H1 (cell line): ENCODE measurements around the gene PRR35. TPM values are rescaled to one million over a fixed set of nuclear protein-coding genes. Genes with fewer than 3 reads are reported as not detected.

Experiments
- CTCF ChIA-PET: fragments of 300-600 bp; sonication (Branson Sonifier 250); formaldehyde crosslinking; loops from one replicate; lab custom pipeline; 2021; ENCODE audit not compliant: partially characterized antibody; lab: Charles Lee
- POLR2A ChIA-PET: fragments of 300-600 bp; sonication (Branson Sonifier 250); formaldehyde crosslinking; loops from one replicate; lab custom pipeline; 2021; ENCODE audit warnings: inconsistent platforms; ENCODE audit not compliant: partially characterized antibody; lab: Charles Lee
- DNase-seq, 2 experiments: peaks; one replicate each; pipeline versions ENCODE4 v3.0.0 to v3.0.0-alpha.2; 2010 to 2022; ENCODE audit warnings: low spot score in 2 of 2, low read depth in 1 of 2, mixed read lengths in 1 of 2
- FAIRE-seq: peaks from 2 replicates; lab custom pipeline; 2011; peaks lifted over from hg19 to GRCh38; lab: Jason Lieb, UNC
- H2AFZ ChIP-seq: 2 replicates; pipeline ENCODE4 v1.8.1; 2012; ENCODE audit warnings: low read length, inconsistent platforms
- H2AK5ac ChIP-seq: 2 replicates; pipeline ENCODE4 v1.6.1; 2013; ENCODE audit warnings: low read depth, low read length
- H2BK120ac ChIP-seq: replicated peaks from 2 replicates; pipeline ENCODE3; 2013; ENCODE audit warnings: low read depth, low read length, inconsistent platforms
- H2BK12ac ChIP-seq: 2 replicates; pipeline ENCODE4 v1.6.1; 2013; ENCODE audit warnings: low read depth, low read length
- H2BK15ac ChIP-seq: 2 replicates; pipeline ENCODE4 v1.6.1; 2013; ENCODE audit warnings: low read length
- H2BK20ac ChIP-seq: 2 replicates; pipeline ENCODE4 v1.6.1; 2013; ENCODE audit warnings: low read length
- H2BK5ac ChIP-seq: 2 replicates; pipeline ENCODE4 v1.6.1; 2013; ENCODE audit warnings: low read depth, low read length
- H3K14ac ChIP-seq: 2 replicates; pipeline ENCODE4 v1.6.1; 2013; ENCODE audit warnings: inconsistent platforms; ENCODE audit not compliant: insufficient read length
- H3K18ac ChIP-seq: 2 replicates; pipeline ENCODE4 v1.6.1; 2013; ENCODE audit warnings: low read length; ENCODE audit errors: extremely low read depth
- H3K23ac ChIP-seq: 2 replicates; pipeline ENCODE4 v1.6.1; 2013; ENCODE audit warnings: inconsistent platforms; ENCODE audit not compliant: insufficient read length
- H3K23me2 ChIP-seq: 2 replicates; pipeline ENCODE4 v1.6.1; 2013; ENCODE audit warnings: low read depth, low read length
- H3K27ac ChIP-seq: 2 replicates; pipeline ENCODE4 v1.6.1; 2011; ENCODE audit warnings: low read depth, low read length, inconsistent platforms
- H3K27me3 ChIP-seq, 4 experiments: replicated peaks in 1 of 4; 1 replicate in 1 of 4; 2 replicates in 3 of 4; pipeline versions ENCODE4 v1.6.1 to v1.8.1; 2011 to 2013; ENCODE audit warnings: low read length in 3 of 4, mild to moderate bottlenecking in 3 of 4, inconsistent platforms in 2 of 4, mixed read lengths in 2 of 4, moderate library complexity in 1 of 4; ENCODE audit not compliant: control insufficient read depth in 3 of 4, insufficient read depth in 3 of 4; ENCODE audit errors: extremely low read depth in 1 of 4
- H3K36me3 ChIP-seq, 4 experiments: 2 replicates each; pipeline versions ENCODE4 v1.6.1 to v1.8.1; 2011 to 2013; ENCODE audit warnings: mild to moderate bottlenecking in 4 of 4, low read length in 3 of 4, moderate library complexity in 2 of 4, control low read depth in 1 of 4, inconsistent platforms in 1 of 4; ENCODE audit not compliant: insufficient read depth in 4 of 4, control insufficient read depth in 2 of 4
- H3K4ac ChIP-seq: replicated peaks from 2 replicates; pipeline ENCODE3; 2013; ENCODE audit warnings: low read length, low read depth, mixed read lengths, inconsistent platforms; ENCODE audit not compliant: insufficient read length
- H3K4me1 ChIP-seq, 4 experiments: replicated peaks in 1 of 4; 1 replicate in 1 of 4; 2 replicates in 3 of 4; pipeline versions ENCODE4 v1.6.1 to v1.8.1; 2011 to 2013; ENCODE audit warnings: low read length in 3 of 4, inconsistent platforms in 2 of 4, mixed read lengths in 1 of 4; ENCODE audit not compliant: insufficient read depth in 4 of 4, control insufficient read depth in 3 of 4
- H3K4me2 ChIP-seq, 2 experiments: 2 replicates each; pipeline versions ENCODE4 v1.6.1 to v1.8.1; 2011 to 2013; ENCODE audit warnings: low read depth in 2 of 2, low read length in 2 of 2, control low read depth in 1 of 2, inconsistent platforms in 1 of 2, mild to moderate bottlenecking in 1 of 2; ENCODE audit not compliant: insufficient read depth in 1 of 2
- H3K4me3 ChIP-seq, 4 experiments: fragments of 200-600, 300-600 bp in 1 of 4; sonication (generic), shearing (Covaris generic), sonication (Bioruptor Twin) in 1 of 4; 2 replicates each; pipeline versions ENCODE4 v1.5.1 to v1.8.1; 2011 to 2016; ENCODE audit warnings: low read length in 4 of 4, low read depth in 3 of 4, control low read depth in 2 of 4, inconsistent platforms in 2 of 4, mild to moderate bottlenecking in 2 of 4, mixed read lengths in 1 of 4, moderate library complexity in 1 of 4; ENCODE audit not compliant: insufficient read depth in 2 of 4; ENCODE audit errors: extremely low read depth in 1 of 4
- H3K56ac ChIP-seq: replicated peaks from 2 replicates; pipeline ENCODE3; 2013; ENCODE audit warnings: low read depth, mild to moderate bottlenecking, mixed read lengths, low read length, inconsistent platforms; ENCODE audit not compliant: insufficient read length
- H3K79me1 ChIP-seq: 2 replicates; pipeline ENCODE4 v1.6.1; 2013; ENCODE audit warnings: low read depth, low read length, control low read depth
- H3K79me2 ChIP-seq, 2 experiments: 2 replicates each; pipeline versions ENCODE4 v1.6.1 to v1.8.1; 2012 to 2013; ENCODE audit warnings: low read length in 2 of 2, mild to moderate bottlenecking in 2 of 2, inconsistent platforms in 1 of 2; ENCODE audit not compliant: insufficient read depth in 2 of 2, control insufficient read depth in 1 of 2
- H3K9ac ChIP-seq, 4 experiments: replicated peaks in 1 of 4; 1 replicate in 1 of 4; 2 replicates in 3 of 4; pipeline versions ENCODE4 v1.6.1 to v1.8.1; 2011 to 2013; ENCODE audit warnings: low read depth in 3 of 4, low read length in 3 of 4, control low read depth in 2 of 4, mild to moderate bottlenecking in 2 of 4, moderate library complexity in 2 of 4, inconsistent platforms in 1 of 4; ENCODE audit errors: extremely low read depth in 1 of 4
- H3K9me3 ChIP-seq, 2 experiments: 2 replicates each; pipeline versions ENCODE4 v1.6.1 to v1.8.1; 2012 to 2013; ENCODE audit warnings: mild to moderate bottlenecking in 2 of 2, moderate library complexity in 2 of 2, control low read depth in 1 of 2, inconsistent platforms in 1 of 2, low read depth in 1 of 2, low read length in 1 of 2, mixed read lengths in 1 of 2; ENCODE audit not compliant: insufficient read depth in 2 of 2
- H4K20me1 ChIP-seq, 2 experiments: replicated peaks in 1 of 2; 2 replicates each; pipeline versions ENCODE3 to v1.8.1; 2011 to 2013; ENCODE audit warnings: inconsistent platforms in 2 of 2, low read length in 2 of 2, mild to moderate bottlenecking in 1 of 2; ENCODE audit not compliant: insufficient read depth in 2 of 2, control insufficient read depth in 1 of 2
- H4K5ac ChIP-seq: 2 replicates; pipeline ENCODE4 v1.6.1; 2013; ENCODE audit warnings: low read length, low read depth, mixed read lengths, inconsistent platforms; ENCODE audit not compliant: insufficient read length
- H4K8ac ChIP-seq: 2 replicates; pipeline ENCODE4 v1.8.0; 2013; ENCODE audit warnings: mild to moderate bottlenecking, moderate library complexity, low read length, inconsistent platforms; ENCODE audit not compliant: insufficient read depth; ENCODE audit errors: extremely low read depth
- H4K91ac ChIP-seq: replicated peaks from 2 replicates; pipeline ENCODE3; 2013; ENCODE audit warnings: low read length, mixed read lengths, inconsistent platforms; ENCODE audit not compliant: insufficient read length
- ASH2L ChIP-seq: fragments of 200-600, 300-600 bp; sonication (generic); IDR thresholded peaks from one replicate; pipeline ENCODE4 v1.7.1; 2017; ENCODE audit warnings: low read length
- CEBPB ChIP-seq: IDR thresholded peaks from 2 replicates; pipeline ENCODE4 v1.6.1; 2012; ENCODE audit warnings: low read depth, low read length
- GABPA ChIP-seq: IDR thresholded peaks from 2 replicates; pipeline ENCODE4 v1.6.1; 2011; ENCODE audit warnings: mild to moderate bottlenecking, low read length, moderate library complexity, borderline replicate concordance; ENCODE audit not compliant: insufficient read depth
- HDAC6 ChIP-seq: IDR thresholded peaks from one replicate; pipeline ENCODE4 v1.7.1; 2012; ENCODE audit warnings: low read depth, mild to moderate bottlenecking, inconsistent platforms, low read length, moderate library complexity
- SUZ12 ChIP-seq: fragments of 200-600 bp; sonication (generic); IDR thresholded peaks from 2 replicates; pipeline ENCODE4 v1.6.1; 2012; ENCODE audit warnings: mild to moderate bottlenecking, inconsistent platforms, low read length, moderate library complexity, mixed read lengths
- TAF7 ChIP-seq: optimal IDR thresholded peaks from 2 replicates; pipeline ENCODE3; 2011; ENCODE audit warnings: low read depth, mild to moderate bottlenecking, inconsistent platforms, low read length, moderate library complexity, borderline replicate concordance
- WGBS, 2 experiments: shearing (Covaris generic) in 1 of 2; methylation state at CpG; one replicate each; pipeline versions ENCODE4 v1.1.6 to v1.1.7; 2013 to 2015; ENCODE audit warnings: low lambda C conversion rate in 2 of 2, mixed read lengths in 2 of 2, inconsistent platforms in 1 of 2, low coverage in 1 of 2, missing lambda C conversion rate in 1 of 2; ENCODE audit not compliant: insufficient replicate concordance in 2 of 2, insufficient coverage in 1 of 2, insufficient read length in 1 of 2; ENCODE audit errors: extremely low coverage in 1 of 2, missing lambda C conversion rate in 1 of 2; 5-methylcytosine and 5-hydroxymethylcytosine counted together
- polyA plus RNA-seq, 7 experiments: library from polyadenylated mRNA; depleted of rRNA in 3 of 7; stranded (reverse) in 5 of 7; unstranded in 2 of 7; fragments of >200 nt in 5 of 7; fragments of 200-250 nt in 2 of 7; gene quantifications; 1 replicate in 5 of 7; 2 replicates in 1 of 7; 4 replicates in 1 of 7; pipeline versions ENCODE4 v1.2.1 to v1.2.3, GENCODE V29; 2011 to 2013; ENCODE audit warnings: missing spikeins in 2 of 7, mixed read lengths in 2 of 7
- total RNA-seq: library from RNA; stranded (reverse); fragmentation: NEBNext Ultra II Directional; extraction: Animal tissue kit (Norgen Biotek cat#: 25700); gene quantifications from 2 replicates; pipeline ENCODE4 v1.2.1, GENCODE V29; 2021
- TF ChIP-seq, protein P1 (sequence below), 3 experiments: IDR thresholded peaks; 1 replicate in 2 of 3; 2 replicates in 1 of 3; pipeline versions ENCODE4 v1.5.1 to v1.6.1; 2011; ENCODE audit warnings: low read length in 3 of 3, mild to moderate bottlenecking in 3 of 3, inconsistent platforms in 2 of 3, low read depth in 1 of 3, moderate library complexity in 1 of 3; ENCODE audit not compliant: insufficient read depth in 1 of 3; ENCODE audit errors: control extremely low read depth in 1 of 3
- TF ChIP-seq, protein P2 (sequence below): IDR thresholded peaks from 2 replicates; pipeline ENCODE4 v1.6.1; 2012; ENCODE audit warnings: low read length, inconsistent platforms
- TF ChIP-seq, protein P3 (sequence below): IDR thresholded peaks from 2 replicates; pipeline ENCODE4 v1.6.1; 2012; ENCODE audit warnings: inconsistent platforms

PRR35 gene
- total and polyA plus RNA-seq, 2 of the 8 experiments (the other 6 are each of a cell fraction or from before 2014, with no cell fraction given) = 0.38 to 0.50 TPM

DNA sequence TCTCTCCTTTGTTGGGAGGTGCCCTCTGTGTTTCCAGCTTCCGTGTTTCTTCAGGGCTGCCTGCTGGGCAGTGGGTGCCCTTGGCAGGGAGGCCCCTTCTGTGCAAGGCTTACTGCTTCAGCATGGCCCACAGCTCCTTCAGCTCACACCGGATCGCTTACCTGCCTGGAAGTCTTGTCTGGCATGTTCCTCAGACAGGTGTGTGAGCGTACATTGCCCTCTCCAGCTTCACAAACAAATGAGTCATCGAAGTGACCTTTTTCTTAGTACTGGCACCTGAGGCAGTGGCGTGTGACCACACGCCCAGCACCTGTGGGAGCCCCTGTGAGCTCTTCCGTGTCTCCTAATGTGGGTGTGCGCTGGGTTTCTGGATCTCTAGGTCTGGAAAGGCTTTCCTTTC is 33.2 kb downstream of the PRR35 start:
- Histone ChIP-seq H3K23me2 (peaks cover 9% of the 10 kb centered on the region), H4K8ac (no peak overlapping the region), H3K23ac (no peak overlapping the region), H3K4me1 (peaks cover 0 to 8% (median 4%) of the 10 kb centered on the region in 4 experiments; a peak in 4 of 7 replicates), H2BK15ac (no peak overlapping the region), H3K27ac (no peak overlapping the region), H3K27me3 (peaks cover 0 to 21% (median 12%) of the 10 kb centered on the region in 4 experiments; a peak in 5 of 7 replicates), H3K4me2 (no peak overlapping the region), H4K5ac (no peak overlapping the region), H3K36me3 (no peaks in the 10 kb centered on the region), H4K91ac (no peak overlapping the region), H3K9me3 (no peaks in the 10 kb centered on the region), H3K79me2 (peaks cover 0 to 16% of the 10 kb centered on the region in 2 experiments; a peak in 3 of 4 replicates), H3K4me3 (no peak overlapping the region), H3K4ac (no peak overlapping the region), H2AK5ac (no peak overlapping the region), H2BK120ac (no peak overlapping the region), H4K20me1 (peaks cover 20 to 37% of the 10 kb centered on the region in 2 experiments), H3K18ac (no peak overlapping the region), H3K79me1 (peaks cover 16% of the 10 kb centered on the region; the same call in 1 of the 2 replicates), H3K56ac (no peak overlapping the region), H2BK5ac (no peak overlapping the region), H3K9ac (no peak overlapping the region), H3K14ac (no peak overlapping the region), H2BK20ac (no peak overlapping the region), H2BK12ac (no peak overlapping the region), H2AFZ (no peak overlapping the region)
- 94% methylated on average over 9 of the region's 9 CpGs; no CpG with 5 or more reads in 1 of the 2 experiments for WGBS, 2 experiments
- CTCF ChIA-PET = interaction anchor here (1.1 to 4.2 kb wide), 13 partner anchors 7 to 74 kb away, joined by 3 to 22 read pairs (median 6); partner anchors contain the start of gene METTL26
- no peak for FAIRE-seq
- no peak for DNase-seq
- POLR2A ChIA-PET = interaction anchor here (0.6 to 1.9 kb wide), 7 partner anchors 9 to 209 kb away, joined by 3 to 7 read pairs (median 3); partner anchors contain the start of gene METTL26
- TF ChIP-seq GABPA = no peak
- TF ChIP-seq, protein P1, sequence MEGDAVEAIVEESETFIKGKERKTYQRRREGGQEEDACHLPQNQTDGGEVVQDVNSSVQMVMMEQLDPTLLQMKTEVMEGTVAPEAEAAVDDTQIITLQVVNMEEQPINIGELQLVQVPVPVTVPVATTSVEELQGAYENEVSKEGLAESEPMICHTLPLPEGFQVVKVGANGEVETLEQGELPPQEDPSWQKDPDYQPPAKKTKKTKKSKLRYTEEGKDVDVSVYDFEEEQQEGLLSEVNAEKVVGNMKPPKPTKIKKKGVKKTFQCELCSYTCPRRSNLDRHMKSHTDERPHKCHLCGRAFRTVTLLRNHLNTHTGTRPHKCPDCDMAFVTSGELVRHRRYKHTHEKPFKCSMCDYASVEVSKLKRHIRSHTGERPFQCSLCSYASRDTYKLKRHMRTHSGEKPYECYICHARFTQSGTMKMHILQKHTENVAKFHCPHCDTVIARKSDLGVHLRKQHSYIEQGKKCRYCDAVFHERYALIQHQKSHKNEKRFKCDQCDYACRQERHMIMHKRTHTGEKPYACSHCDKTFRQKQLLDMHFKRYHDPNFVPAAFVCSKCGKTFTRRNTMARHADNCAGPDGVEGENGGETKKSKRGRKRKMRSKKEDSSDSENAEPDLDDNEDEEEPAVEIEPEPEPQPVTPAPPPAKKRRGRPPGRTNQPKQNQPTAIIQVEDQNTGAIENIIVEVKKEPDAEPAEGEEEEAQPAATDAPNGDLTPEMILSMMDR (IDR thresholded peaks at IDR 0.05; ENCODE audit: control extremely low read depth in 1 of 3, insufficient read depth in 1 of 3, low read depth in 1 of 3, low read length in 3 of 3) = no peak
- TF ChIP-seq, protein P2, sequence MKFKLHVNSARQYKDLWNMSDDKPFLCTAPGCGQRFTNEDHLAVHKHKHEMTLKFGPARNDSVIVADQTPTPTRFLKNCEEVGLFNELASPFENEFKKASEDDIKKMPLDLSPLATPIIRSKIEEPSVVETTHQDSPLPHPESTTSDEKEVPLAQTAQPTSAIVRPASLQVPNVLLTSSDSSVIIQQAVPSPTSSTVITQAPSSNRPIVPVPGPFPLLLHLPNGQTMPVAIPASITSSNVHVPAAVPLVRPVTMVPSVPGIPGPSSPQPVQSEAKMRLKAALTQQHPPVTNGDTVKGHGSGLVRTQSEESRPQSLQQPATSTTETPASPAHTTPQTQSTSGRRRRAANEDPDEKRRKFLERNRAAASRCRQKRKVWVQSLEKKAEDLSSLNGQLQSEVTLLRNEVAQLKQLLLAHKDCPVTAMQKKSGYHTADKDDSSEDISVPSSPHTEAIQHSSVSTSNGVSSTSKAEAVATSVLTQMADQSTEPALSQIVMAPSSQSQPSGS = no peak
- no peak for TF ChIP-seq SUZ12
- TF ChIP-seq ASH2L = no peak
- TF ChIP-seq, protein P3, sequence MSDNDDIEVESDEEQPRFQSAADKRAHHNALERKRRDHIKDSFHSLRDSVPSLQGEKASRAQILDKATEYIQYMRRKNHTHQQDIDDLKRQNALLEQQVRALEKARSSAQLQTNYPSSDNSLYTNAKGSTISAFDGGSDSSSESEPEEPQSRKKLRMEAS = no peak
- TF ChIP-seq HDAC6 = no peak
- no peak for TF ChIP-seq CEBPB
- no peak for TF ChIP-seq TAF7
